HL-60 (cell line): Measurements from ENCODE around the gene CTBP2.

ENCODE experiments used
- GABPA ChIP-seq: IDR thresholded peaks from 2 replicates; pipeline ENCODE4 v1.6.1; 2012; ENCODE audit warnings: low read depth
- POLR2AphosphoS5 ChIP-seq: IDR thresholded peaks from 2 replicates; pipeline ENCODE4 v1.6.1; 2012; ENCODE audit warnings: low read depth
- SPI1 ChIP-seq: IDR thresholded peaks from 2 replicates; pipeline ENCODE4 v1.6.1; 2012; ENCODE audit warnings: low read depth, mild to moderate bottlenecking, borderline replicate concordance
- TF ChIP-seq, protein P1 (sequence below): IDR thresholded peaks from one replicate; pipeline ENCODE4 v1.5.1; 2011; ENCODE audit warnings: low read length, control low read depth, inconsistent platforms; ENCODE audit not compliant: insufficient read depth
- TF ChIP-seq, protein P2 (sequence below): IDR thresholded peaks from 2 replicates; pipeline ENCODE4 v1.6.1; 2012; ENCODE audit warnings: low read depth; ENCODE audit not compliant: insufficient replicate concordance

DNA sequence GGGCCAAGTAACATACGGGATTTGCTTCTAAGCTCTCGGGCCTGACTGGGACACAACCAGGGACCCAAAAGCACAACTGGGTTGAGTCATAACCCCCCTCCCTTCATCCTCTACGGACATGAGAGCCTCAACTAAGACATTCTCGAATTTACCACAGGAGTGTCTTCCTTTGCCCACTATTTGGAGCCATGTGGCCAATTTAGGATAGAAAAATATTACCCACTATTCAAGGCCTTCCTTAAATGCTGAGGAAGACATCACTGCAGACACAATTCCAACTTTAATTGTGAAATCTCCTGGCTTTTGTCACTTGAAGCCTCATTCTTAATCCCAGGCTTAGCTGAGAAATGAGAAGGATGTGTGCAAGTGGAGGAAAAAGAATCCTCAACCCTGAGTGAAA, 11.8 kb downstream of the CTBP2 start:
- TF ChIP-seq SPI1 = no peak
- TF ChIP-seq, protein P1, sequence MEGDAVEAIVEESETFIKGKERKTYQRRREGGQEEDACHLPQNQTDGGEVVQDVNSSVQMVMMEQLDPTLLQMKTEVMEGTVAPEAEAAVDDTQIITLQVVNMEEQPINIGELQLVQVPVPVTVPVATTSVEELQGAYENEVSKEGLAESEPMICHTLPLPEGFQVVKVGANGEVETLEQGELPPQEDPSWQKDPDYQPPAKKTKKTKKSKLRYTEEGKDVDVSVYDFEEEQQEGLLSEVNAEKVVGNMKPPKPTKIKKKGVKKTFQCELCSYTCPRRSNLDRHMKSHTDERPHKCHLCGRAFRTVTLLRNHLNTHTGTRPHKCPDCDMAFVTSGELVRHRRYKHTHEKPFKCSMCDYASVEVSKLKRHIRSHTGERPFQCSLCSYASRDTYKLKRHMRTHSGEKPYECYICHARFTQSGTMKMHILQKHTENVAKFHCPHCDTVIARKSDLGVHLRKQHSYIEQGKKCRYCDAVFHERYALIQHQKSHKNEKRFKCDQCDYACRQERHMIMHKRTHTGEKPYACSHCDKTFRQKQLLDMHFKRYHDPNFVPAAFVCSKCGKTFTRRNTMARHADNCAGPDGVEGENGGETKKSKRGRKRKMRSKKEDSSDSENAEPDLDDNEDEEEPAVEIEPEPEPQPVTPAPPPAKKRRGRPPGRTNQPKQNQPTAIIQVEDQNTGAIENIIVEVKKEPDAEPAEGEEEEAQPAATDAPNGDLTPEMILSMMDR = no peak
- TF ChIP-seq POLR2AphosphoS5 = no peak
- TF ChIP-seq, protein P2, sequence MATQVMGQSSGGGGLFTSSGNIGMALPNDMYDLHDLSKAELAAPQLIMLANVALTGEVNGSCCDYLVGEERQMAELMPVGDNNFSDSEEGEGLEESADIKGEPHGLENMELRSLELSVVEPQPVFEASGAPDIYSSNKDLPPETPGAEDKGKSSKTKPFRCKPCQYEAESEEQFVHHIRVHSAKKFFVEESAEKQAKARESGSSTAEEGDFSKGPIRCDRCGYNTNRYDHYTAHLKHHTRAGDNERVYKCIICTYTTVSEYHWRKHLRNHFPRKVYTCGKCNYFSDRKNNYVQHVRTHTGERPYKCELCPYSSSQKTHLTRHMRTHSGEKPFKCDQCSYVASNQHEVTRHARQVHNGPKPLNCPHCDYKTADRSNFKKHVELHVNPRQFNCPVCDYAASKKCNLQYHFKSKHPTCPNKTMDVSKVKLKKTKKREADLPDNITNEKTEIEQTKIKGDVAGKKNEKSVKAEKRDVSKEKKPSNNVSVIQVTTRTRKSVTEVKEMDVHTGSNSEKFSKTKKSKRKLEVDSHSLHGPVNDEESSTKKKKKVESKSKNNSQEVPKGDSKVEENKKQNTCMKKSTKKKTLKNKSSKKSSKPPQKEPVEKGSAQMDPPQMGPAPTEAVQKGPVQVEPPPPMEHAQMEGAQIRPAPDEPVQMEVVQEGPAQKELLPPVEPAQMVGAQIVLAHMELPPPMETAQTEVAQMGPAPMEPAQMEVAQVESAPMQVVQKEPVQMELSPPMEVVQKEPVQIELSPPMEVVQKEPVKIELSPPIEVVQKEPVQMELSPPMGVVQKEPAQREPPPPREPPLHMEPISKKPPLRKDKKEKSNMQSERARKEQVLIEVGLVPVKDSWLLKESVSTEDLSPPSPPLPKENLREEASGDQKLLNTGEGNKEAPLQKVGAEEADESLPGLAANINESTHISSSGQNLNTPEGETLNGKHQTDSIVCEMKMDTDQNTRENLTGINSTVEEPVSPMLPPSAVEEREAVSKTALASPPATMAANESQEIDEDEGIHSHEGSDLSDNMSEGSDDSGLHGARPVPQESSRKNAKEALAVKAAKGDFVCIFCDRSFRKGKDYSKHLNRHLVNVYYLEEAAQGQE = no peak
- TF ChIP-seq GABPA = no peak
